NCI-H1694 treated with DMSO at 0.1 percent for 48 hours (cell line): Measurements from ENCODE around the gene PNPLA5.
"Not testable (repeated sequence)": the region's sequence is repeated elsewhere in the genome, so short reads cannot be mapped to it uniquely, and the experiment has no call there.

Experiments used
- DNase-seq: peaks from one replicate; lab custom pipeline; 2025; lab: John Stamatoyannopoulos, UW

Gene PNPLA5

GRCh38 chr22:43881091-43882061 is 10.4 kb downstream of the PNPLA5 start:
- DNase-seq: no peak

DNA sequence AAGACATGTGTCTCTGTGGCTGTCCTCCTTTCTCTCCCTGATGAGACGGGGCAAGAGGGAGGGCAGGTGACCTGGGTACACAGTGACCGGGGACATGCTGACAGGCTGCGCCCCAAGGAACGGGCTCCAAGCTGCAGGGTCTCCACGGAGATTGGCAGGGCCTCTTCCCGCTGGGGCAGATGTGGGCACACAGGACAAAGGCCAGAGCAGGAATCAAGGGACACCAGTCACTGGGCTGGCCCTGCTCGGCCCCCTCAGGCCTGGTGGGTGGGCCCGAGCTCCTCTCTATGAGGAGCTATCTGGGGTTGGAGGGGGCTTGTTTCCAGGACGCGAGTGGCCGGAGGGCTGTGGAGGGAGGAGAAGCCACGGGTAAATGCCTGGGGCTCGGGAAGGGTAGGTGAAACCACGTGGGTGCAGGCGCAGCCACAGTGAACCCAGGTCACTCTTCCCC is 11.2 kb downstream of the PNPLA5 start:
- DNase-seq: no peak

DNA sequence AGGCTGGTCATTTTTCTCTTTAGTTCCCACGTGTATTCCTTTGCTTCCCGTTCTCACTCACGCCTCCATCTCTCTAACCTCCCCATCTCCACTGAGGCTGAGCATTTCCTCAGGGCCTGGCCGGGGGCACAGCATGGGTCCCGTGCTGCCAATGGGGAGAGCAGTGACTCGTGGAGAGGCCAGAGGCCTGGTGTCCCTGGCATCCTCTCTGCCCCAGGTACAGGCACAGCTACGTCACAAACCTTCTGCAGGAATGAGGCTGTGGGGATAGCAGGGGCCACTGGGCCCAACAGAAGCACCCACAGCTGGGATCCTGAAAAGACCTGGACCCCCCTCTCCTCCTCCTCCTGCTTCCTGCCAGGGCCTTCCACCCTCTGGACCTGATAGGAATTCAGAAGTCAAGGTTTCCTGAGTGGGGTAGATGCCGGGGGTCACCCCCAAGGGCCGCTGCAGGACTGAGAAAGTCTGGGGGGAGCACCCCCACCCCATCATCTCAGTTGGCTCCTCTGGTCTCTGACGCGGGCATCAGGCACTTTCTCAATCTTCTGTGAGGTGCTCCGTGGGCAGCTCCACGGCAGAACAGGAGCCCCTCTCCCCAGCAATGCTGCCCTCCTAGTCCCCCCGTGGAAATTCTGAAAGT is 11.8 kb downstream of the PNPLA5 start:
- no peak for DNase-seq

GRCh38 chr22:43878831-43879550 is 12.8 kb downstream of the PNPLA5 start:
- no peak for DNase-seq

GRCh38 chr22:43878079-43878795 is 13.6 kb downstream of the PNPLA5 start:
- no peak for DNase-seq

DNA sequence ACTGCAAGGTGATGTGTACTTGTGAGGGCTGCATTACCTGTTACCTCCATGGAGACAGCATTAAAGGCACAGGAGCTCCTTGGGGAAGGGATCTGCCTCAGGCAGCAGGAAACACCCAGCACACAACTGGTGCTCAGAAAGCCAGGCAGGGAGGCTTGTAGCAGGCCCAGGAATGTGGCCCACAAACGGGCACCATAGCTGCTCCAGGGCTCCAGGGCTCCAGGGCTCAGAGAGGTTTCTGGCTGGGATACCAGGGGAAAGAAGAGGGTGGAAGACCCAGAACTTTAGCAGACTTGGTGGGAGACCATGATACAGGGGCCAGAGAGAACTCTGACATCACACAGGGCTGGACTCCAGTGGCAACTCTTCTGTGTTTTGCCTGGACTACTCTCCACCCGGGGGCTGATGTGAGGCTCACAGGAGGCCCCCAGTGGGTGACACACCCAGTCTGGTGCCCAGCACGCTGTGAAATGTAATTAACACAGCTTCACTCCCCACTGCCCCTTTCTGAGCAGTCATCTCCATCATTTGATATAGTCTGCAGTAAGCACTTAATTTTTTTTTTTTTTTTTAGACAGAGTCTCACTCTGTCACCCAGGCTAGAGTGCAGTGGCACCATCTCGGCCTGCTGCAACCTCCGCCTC is 14.8 kb downstream of the PNPLA5 start:
- no peak for DNase-seq

DNA sequence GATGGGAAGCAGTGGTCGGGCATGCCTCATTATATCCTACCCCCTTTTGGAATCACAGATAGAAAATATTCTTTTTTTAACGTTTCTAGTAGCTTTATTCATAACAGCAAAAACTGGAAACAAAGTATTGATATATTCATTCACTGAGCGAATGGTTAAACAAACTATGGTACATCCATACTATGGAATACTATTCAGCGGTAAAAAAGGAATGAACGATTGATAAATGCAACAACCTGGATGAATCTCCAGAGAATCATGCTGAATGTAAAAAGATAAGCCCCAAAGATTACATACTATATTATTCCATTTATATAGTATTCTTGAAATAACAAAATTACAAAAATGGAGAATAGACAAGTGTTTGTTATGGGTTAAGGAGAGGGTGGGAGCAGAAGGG is 22.0 kb downstream of the PNPLA5 start:
- no peak for DNase-seq

DNA sequence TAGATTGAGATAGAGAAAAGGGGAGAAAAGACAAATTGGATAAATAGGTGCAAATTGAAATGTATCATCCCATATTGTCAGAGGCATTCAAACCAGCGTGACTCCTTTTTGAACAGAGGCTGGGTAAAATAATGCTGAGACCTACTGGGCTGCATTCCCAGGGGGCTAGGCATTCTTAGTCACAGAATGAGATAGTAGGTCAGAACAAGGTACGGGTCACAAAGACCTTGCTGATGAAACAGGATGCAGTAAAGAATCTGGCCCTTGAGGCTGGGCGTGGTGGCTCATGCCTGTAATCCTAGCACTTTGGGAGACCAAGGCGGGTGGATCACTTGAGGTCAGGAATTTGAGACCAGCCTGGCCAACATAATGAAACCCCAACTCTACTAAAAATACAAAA is 22.8 kb downstream of the PNPLA5 start:
- not testable (repeated sequence) for DNase-seq

DNA sequence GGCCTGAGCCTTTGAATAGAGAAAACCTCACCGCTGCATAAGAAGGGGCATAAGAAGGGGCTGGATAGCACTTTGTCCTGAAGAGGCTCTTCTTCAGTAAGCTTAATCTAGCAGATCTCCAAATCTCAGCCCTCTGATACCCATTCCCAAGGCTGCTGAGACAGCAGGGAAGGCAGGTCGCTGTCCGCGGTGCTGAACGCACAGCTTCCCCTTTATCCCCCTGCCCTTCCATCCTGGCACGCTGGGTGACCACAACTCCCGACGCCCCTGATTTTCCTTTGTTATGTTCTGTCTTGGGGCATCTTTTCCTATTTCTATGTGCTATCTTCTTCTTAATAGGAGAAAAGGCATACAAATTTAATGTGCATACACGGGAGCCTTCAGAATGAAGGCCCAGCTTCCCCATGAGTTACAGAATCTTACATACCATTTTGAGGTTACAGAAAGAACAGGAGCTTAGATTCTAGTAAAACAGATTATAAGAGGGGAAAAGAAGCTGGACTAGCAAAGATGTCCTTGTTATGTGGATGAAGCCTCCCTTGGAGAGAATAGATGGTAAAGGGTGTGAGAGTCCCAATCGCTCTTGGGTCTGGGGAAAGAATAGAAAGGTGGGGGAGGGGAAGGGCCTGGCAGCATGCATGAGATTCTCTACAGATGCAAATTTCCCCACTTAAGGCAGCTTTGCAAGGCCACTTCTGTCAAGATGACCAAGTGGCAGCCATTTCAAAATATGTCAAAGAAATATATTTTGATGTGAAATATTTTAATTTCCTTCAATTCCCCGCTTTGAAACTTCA is 23.8 kb downstream of the PNPLA5 start:
- no peak for DNase-seq

GRCh38 chr22:43862882-43863202 is 29.0 kb downstream of the PNPLA5 start:
- DNase-seq: no peak

DNA sequence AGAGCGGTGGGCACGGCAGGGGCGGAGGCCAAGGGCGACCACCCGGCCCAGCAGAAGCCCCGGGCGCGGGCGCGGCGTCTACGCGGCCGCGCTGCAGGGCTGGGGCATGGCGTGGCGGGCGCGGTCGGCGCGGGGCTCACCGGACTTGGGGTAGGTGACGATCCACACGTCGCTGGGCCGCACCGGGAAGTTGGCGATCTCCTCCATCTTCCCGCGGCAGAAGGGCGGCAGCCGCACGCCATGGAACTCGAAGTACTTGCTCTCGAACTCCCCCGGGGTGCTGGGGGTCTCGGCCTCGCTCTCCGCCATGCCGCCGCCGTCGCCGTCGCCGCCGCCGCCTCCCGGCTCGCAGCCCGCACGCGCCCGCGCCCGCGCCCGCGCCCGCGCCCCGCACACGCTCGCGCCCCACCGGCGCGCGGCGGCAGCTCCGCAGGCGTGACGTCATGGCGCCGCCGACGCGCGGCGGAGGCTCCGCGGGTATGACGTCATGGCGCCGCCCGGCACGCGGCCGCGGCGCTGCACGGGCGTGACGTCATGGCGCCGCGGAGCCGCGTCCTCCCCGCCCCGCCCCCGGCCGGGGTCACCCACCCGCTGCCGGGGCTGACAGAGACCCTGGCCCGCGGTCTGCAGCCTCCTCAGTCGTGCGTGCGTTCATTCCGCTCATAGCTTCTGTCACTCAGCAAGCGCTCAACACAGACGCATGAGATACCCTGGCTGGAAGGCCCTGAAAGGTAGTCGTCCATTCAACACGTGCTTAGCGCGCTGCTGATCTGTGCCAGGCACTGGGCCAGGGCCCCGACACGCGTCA is 29.5 kb downstream of the PNPLA5 start, which contains the start of gene SULT4A1:
Gene SULT4A1, minus strand, starts transcription at position 440 of the 808 bp plus-strand sequence. Its CDS starts 131 bp downstream, at position 309.
- peak; percentile 33 for DNase-seq

DNA sequence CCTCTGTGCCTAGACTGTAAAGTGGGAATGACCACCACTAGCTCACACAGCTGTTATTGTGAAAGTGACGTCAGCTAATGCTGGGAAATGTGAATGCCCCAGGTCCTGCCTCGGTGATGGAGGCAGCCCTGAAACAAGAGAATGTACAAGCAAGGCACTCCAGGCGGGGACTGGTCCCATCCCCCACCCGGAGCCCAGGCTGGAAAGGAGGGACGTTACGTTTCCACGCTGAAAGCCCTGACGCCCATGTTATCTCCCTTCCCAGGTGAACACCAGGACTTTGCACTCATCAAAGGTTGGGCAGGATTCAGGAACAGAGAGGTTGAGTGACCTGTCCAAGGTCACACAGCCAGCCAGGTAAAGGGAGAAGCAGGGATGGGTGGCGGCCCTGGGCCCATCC is 30.3 kb downstream of the PNPLA5 start:
- DNase-seq: no peak

- no peak for DNase-seq
Observed at GRCh38 chr22:43860831-43861230, 31.0 kb downstream of the PNPLA5 start.

GRCh38 chr22:43860126-43860525 is 31.7 kb downstream of the PNPLA5 start:
- no peak for DNase-seq

GRCh38 chr22:43859621-43860020 is 32.2 kb downstream of the PNPLA5 start:
- no peak for DNase-seq

DNA sequence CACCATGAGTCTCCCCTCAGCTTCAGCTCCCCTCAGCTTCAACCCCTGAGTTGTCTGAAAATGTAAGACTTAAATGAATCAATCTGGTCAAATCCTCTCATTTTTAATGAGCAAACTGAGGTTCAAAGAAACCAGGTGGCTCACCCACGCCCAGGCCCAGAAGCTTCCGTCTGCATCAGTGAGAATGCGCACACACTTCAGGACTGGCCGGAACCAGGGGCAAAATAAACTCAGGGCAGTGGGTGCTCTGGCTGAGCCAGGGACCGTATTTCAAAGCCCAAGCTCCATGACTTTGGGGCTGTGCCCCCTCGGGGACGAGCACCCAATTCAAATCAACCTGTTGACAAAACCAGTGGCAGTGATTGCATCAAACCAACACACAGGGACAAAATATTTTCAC is 32.6 kb downstream of the PNPLA5 start:
- no peak for DNase-seq

DNA sequence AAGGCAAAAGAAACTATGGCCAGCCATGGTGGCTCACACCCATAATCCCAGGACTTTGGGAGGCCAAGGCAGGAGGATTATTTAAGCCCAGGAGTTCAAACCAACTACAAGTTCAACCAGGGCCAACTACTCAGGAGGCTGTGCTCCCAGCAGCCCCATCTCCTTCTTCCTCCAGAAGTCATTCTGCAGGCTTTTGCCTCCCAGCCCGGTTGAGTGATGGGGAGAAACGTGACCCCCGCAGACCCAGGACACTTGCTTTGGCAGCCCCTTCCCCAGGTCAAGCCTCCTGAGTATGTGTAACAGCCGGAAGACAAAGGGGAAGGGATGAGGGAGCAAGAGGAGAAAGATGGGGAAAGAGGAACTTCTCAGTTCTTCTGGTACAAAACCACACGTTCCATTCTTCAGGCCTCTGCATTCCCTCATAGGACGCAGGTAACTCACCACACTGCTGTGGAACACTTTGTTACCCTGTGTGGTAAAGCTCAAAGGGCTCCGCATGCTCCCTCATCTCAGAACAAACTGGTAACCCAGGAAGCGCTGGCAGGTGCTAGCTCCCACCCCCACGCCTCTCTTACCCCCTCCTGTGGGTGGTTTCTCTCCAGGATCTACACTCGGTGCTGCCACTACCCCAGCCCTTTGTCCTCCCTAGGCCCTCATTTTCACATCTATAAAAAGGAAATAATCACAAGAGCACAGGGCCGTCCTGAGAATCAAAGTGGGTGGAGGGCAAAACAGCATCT is 33.5 kb downstream of the PNPLA5 start:
- no peak for DNase-seq

DNA sequence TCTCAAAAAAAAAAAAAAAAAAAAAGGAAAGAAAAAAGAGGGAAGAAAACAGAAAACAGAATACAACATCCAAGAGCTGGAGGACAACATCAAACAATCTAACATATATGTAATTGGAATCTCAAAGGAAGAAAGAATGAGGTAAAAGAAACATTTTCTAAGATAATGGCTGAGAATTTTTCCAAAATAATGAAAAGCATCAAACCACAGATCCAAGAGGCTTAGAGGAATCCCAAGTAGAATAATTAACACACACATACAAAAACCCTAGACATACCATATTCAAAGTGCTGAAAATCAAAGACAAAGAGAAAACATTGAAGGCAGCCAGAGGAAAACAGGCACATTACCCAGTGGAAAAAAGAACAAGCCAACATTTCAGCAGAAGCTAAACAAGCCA is 34.4 kb downstream of the PNPLA5 start:
- no peak for DNase-seq

DNA sequence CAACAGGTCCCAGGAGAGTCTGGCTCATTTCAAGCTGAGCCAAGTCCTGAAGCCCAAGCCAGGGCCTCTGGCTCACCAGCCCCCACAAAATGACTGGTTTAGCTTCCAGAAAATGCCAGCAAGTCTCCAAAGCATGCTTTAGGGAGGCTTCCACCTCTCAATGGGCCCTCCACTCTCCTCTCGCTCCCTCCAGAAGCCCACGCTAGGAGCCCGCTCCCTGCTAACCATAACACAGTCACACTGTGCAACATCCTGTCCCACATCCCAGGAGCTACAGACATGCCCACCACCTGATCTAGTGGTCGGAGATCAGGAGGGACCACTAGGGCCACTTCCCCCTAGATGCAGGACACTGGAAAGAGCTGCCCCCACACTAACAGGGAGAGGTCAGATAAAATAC is 36.4 kb downstream of the PNPLA5 start:
- no peak for DNase-seq
